A549 treated with CORT108297 at 1 μM for 4 hours (cell line): Measurements from ENCODE around the gene STYXL2. TPM values are rescaled to one million over a fixed set of nuclear protein-coding genes. Genes with fewer than 3 reads are reported as not detected.

Experiments used
- total RNA-seq: library from RNA; stranded (reverse); fragments of 200-300 nt; extraction: Qiagen RNA extraction; gene quantifications from 5 replicates; pipeline ENCODE4 v1.2.3, GENCODE V29; 2022

STYXL2 gene
- total RNA-seq = not detected in 5 replicates

GRCh38 chr1:167093846-167094516, at the start of gene STYXL2:
STYXL2 (plus strand) TSS chr1:167094075; CDS start chr1:167094850, 775 bp downstream.

GRCh38 chr1:167090314-167090942, 3.4 kb upstream of the STYXL2 start, which contains the start of gene GPA33:
GPA33 (minus strand) TSS chr1:167090377; CDS start chr1:167090287, 90 bp downstream.

Other genes starting within 250 kb of the STYXL2 start
- gene TADA1, start 217.8 kb upstream of the STYXL2 start, total RNA-seq = 10.7 to 13.8 TPM (median 12.9 TPM) in 5 replicates
- 0.02 to 0.12 TPM (median 0.05 TPM) in 4 of 5 replicates, not detected in the other for gene ILDR2, start 118.5 kb upstream of the STYXL2 start, total RNA-seq
- not detected in 5 replicates for gene MAEL, start 104.8 kb upstream of the STYXL2 start, total RNA-seq
- not detected in 5 replicates for gene GPA33, start 3.7 kb upstream of the STYXL2 start, total RNA-seq
- 2.8 to 3.7 TPM (median 3.4 TPM) in 5 replicates for gene POU2F1, start 126.8 kb downstream of the STYXL2 start, total RNA-seq